HG03442 (cell line): Measurements from ENCODE around the gene AAK1.

Experiments used
- ATAC-seq: cut with Tn5 transposase; IDR thresholded peaks from one replicate; pipeline ENCODE4 v1.9.1; 2021; ENCODE audit warnings: mild to moderate bottlenecking, moderate library complexity; ENCODE audit not compliant: unreplicated experiment

The AAK1 gene

DNA sequence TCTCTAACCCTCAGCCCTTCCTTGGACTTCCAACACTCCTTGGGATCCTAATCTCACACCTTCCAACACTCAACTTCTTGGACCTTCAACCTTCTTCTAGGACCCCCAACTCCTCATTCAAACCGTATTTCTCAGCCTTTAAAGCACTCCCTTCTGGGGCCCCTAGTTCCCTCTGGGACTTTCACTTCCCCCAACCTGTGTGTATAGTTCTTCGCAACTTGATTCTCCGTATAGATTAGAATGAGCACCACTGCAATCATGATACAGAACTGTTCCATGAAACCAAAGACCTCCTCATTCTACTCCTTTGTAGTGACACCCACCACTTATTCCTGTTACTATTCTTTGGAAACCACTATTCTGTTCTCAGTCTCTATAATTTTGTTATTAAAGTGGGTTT is 144.3 kb downstream of the AAK1 start:
- ATAC-seq: no peak

DNA sequence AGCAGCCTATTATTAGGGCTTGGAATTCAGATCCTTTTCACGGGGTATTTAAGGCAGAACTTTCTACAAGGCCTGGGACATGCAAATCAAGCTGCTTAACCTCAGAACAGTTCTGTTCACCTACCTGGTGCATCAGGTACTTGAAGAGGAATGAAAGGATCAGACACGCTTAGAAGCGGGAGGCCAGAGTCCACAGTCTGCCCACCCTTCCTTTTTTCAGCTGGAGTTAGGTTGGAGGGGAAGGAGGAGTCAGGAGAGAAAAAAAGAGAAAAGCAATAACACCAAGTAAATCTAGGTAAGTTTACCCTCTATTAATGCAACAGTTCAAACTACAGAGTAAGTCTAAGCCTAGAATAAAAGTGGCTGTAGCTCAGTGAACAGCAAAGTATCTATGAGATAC is 147.7 kb downstream of the AAK1 start:
- ATAC-seq: no peak

DNA sequence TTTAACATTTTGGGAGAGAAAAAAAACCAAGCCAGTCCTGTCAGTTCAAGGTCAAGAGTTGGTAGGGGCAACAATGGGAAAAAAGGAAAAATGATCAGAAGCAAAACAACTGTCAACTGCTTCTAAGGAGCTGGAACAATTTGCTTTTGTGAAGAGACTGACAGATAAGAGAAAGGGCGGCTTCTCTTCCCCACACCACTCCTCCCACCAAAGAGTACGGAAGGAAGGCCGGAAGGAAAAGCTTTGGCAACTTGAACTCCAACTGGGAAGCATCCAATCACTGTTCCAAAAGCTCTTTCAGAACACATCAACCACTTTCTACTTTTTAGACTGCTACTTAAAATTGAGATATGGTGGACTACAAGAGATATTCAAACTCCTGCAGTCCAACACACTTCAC is 148.5 kb downstream of the AAK1 start:
- no peak for ATAC-seq

DNA sequence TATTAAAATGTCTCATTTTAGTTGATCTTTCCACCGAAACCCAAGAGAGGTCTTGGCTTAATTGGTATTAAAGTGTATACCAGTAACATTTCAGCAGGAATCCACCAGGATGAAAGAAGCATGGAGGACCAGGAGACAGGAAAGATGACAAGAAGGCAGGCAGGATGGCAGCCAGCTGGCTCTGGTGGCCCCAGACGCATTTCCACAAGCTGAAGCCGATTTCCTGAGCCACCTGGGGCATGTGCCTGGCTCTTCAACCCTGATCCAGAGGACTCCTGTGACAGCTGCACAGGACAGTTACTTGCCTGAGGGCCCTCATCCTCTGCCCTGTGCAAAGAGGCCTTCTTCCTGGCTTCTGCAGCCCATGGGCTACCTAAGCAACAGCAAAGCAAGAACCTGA is 149.4 kb downstream of the AAK1 start:
- ATAC-seq: no peak

DNA sequence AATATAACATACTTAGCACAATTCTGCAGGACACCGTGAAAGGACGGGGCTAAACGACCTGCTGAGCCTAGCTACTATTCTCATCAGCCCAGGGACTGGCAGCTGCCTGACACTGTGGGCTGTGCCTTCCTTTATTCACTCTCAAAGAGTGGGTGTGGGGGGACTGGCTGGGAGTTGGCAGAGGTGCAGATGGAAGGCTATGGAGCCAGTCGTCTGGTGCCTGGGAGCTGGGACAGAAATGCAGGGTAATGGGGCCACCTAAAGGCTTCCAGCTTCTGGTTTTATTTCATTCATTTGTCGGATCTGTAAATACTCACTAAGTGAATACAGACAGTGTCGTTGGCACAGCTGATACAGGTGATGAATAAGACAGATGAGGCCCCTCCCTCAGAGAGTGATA is 150.3 kb downstream of the AAK1 start:
- no peak for ATAC-seq

DNA sequence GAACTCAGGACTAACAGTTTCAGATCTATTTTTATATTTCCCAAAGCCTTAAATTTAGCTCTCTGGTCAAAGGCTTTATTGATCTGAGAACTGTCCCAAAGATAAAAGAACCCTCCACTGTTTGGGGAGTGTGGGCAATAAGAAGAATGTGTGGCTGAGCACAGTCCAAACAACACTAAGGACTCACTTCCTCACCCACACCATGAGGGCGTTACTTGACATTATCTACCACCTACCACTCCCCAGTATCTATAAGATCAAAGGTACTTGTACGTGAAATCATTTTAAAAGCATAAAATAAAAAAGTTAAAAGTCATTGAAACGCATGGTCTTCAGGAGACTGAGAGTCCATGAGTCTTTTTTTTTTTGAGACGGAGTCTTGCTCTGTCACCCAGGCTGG is 151.7 kb downstream of the AAK1 start:
- ATAC-seq: no peak

DNA sequence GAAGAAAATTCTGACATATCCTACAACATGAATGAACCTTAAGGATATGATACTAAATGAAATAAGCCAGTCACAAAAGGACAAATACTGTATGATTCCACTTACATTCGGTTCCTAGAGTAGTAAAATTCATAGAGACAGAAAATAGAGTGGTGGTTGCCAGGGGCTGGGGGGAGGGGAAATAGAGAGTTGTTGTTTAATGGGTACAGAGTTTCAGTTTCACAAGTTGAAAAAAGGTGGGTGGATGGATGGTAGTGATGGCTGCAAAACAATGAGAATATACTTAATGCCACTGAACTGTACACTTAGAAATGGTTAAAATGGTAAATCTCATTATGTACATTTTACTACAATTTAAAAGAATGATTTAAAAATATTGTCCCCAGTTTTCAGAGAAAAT is 153.1 kb downstream of the AAK1 start:
- ATAC-seq: no peak

DNA sequence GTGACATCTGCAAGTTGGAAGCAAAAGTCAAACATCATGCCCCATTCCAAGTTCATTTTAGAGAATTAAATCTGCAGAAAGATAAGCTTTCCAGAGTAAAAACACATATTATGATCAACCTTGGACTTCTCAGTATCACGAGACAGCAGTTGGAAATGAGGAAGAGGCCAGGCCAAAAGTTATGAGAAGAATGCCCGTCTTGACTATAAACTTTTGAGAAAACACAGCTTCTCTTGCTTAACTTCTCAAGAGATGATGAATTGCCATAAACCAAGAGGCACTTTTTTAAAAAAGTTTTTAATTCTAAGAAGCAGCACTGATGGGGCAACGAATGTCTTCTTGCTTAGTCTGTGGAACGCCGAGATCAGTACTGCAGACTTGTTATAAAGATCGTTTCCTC is 153.7 kb downstream of the AAK1 start:
- ATAC-seq: no peak

DNA sequence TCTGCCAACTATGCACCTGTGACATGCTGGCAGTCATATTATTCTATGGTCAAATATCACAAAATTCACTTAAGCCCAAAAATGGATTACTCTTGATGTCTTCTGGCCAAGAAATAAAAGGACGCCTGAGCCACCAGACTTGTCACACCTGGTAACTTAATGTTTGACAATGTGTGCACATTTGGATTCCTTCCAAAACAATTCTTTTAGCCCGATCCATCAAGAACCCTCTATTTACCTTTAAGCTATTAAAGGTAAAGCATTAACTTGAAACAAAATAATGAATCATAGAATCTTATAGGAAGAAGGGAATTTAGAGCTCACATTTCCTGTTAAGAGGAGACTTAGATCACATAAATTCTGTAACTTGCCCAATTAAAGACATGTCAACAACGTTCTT is 159.8 kb downstream of the AAK1 start:
- ATAC-seq: no peak

DNA sequence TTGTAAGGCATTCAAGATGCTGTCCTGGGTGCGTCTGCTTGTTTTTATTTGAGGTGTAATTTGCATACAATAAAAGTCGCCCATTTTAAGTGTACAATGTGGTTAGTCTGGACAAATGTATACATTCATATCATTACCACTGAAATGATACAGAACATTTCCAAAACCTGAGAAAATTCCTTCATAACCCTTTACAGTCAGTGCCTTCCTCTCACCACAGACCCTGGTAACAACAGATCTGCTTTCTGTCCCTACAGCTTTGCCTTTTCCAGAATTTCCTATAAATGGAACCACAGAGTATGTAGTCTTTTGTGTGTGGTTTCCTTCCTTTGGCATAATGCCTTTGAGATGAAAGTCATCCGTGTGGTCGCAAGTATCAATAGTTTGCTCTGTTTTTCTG is 160.5 kb downstream of the AAK1 start:
- no peak for ATAC-seq

DNA sequence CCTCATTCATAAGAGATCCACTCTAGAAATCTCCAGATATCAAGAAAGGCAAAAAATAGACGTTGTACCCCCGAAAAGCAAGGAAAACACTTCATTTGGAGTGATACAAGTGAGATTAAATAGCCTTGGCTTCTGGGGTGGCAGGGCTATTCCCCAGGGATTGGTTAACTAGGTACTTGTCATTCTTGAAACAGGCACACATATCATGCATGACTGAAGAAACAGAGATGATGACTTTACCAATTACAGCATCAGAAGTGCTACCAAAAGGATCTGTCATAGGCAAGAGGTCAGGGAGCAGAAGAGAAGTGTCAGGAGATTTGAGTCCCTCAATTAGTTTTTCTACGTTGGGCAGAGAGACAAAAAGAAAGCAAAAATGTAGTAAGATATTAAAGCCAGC is 161.1 kb downstream of the AAK1 start:
- no peak for ATAC-seq

DNA sequence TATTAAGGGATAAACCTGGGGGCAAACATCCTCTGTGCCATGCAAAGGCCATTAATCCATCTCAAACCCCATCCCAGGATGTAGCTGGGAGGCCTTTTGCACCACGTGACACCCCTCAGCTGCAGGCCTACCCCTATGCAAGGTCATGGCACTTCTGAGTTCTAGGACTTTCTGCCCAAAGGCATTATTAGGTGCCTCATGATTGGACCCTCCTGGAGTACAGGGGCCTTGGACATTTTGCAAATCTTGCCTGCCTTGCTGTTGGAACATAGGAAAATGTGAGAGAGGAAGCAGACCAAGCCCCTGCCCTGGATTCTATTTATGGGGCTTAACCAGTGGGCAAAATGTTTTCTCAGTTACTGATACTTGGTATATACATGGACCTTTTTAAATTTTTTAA is 162.1 kb downstream of the AAK1 start:
- ATAC-seq: no peak

DNA sequence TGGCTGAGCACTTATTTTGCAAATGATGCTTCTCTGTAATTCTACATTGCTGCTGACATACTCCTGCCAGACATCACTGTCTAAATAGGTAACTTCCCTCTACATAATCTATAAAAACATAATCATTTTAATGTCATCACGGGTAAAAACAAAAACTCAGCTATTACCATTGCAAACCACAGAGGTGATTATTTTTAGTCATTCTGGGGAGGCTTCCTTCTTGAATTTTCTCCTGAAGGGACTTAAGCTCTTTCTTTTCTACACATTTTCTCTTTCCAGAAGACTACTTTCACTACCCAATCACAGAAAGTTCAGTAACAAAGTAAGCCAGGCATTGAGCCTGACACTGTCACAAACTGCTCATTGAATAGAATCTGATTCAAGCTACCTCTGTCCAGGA is 165.9 kb downstream of the AAK1 start:
- no peak for ATAC-seq

DNA sequence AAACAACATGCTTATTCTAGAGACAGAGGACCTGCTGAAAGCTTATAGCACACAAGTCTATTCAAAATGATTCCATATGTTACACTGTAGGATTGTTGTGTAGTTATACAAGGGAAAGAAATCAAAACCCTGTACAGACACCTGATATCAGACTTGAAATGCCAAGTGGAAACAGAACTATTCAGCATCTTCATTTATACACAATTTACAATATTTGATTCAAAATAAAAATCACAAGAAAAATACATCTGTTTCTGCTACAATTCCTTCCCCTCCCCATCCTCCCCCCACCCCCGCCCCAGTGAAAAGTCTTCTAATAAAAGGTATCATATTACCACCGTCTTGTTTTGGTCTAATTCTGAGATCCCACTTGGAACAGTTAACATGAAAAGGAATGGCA is 168.9 kb downstream of the AAK1 start:
- no peak for ATAC-seq

DNA sequence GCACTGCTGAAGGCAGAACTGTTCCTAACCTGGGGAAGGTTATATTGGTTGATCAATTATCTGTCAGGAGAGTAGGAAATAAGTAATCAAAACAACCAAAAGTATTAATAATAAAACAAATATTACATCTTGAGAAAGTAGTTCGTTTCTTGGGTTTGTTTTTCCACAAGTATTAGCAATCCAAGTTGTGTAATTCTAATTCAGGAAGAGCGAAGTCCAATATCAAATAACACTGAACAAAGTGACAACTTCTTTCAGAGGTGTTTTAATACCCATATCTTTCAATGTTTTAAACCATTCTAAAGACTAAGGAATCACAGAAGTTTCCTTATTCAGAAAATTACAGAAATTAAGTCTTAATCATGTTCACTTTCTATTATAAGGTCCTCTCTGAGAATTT is 171.7 kb downstream of the AAK1 start:
- ATAC-seq: no peak

DNA sequence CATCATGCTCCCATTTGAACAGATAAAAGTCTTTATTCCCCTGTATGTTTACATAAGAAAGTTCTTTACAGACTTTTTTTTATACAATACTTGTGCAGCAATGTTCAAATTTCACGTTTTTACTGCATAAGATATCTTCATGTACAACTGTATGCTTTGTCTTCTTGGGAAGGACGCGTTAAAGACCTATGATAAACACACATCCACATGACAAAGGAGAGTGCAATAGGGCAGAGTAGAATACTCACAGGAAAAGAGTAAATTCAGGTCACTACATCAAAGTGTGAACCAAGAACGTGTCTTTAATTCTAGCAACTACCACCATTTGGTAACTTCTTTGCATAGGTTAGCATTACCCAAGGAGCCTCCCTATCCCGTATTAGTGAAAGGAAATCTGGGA is 172.6 kb downstream of the AAK1 start:
- no peak for ATAC-seq

DNA sequence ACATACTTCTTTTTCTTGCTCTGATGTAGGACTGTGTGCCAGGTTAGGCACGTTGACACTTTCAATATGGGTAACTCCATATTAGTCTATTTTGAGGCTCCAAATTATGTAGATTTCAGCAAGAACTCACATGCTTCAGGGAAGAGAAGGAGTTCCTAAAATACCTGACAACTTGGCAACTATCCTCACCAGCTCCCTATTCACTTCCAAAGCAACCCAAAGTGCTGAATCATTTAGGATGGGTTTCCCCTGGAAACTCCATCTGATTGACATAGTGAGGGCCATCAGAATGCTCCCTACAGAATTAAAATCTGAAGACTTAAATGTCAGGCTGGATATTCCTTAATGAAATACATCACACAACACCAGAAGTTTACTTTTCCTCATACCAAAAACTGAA is 173.8 kb downstream of the AAK1 start:
- ATAC-seq: no peak

DNA sequence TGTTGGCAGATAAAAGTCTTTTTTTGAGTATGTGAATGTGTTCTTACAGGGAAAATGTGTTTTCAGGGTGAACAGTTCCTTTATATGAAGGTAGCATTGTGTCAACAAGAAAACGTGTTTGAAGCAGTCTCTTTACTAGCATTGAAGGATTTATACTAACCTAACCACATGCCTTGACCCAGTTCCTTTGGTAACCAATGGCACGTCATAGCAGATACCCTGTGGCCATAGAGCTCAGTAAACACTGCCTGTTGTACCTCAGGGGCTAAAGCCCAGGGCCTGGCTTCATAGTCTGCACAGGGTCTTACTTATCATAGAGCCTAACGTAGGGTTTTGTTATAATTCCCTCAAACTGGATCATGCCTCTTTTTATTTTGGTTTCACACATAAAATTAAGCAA is 174.2 kb downstream of the AAK1 start:
- ATAC-seq: no peak

DNA sequence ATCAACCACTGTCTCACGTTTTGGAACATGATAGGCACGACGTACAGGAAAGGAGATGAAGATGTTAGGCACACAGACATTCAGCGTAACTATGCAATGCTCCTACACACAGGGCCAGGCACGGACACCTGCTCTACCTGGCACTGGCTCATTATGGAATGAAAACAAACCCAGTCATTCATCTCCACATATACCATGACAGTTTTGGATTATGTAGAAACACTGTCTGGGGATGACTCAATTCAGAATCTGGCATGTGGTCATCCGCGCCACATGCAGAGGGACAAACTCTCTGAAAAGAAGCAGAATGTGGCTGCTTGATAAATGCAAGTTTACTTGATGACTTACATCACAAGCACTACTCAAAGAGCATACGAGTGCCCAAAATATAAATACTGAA is 176.8 kb downstream of the AAK1 start:
- no peak for ATAC-seq

DNA sequence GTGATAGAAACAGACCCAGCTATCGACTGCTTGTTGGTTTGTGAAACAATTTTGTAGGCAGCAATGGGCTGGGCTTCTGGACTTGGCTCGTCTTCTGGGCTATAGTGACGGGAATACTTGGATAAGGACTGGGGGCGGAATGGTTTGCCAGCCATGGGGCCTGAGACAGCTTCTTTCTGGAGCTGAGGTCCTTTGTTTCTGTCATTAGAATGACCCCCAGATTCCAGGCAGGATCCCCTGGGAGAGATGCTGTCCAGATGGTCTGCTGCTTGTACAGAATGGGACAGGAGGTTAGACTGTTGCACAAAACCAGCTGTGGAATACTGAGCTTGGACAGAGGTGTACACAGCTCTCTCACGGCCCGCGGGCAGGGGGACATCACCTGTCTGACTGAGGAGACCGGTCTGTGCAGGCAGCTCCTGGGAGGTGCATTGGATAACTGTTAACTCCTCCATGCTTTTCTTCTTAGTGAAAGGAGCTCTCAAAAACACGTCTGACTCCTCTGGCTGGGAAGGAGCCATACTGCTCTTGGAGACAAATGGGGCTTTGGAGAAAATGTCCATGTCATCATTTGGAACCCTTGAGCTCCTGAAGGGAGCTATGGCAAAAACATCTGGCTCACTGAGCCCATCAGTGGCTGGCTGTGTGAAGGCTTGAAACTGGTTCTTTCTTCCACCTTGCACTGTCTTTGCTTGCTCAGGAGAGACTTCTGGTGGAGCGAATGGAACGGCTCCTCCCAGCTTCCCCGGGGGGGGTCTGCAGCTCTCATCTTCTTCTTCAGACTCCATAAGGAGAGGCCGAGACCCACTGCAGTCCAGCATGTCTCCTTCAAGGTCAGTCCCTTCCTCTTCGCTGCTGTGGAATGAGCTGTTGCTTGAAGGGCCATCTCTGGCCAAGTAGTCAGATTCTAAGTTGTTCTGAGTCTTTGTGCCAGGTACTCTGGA is 177.8 kb downstream of the AAK1 start:
- ATAC-seq: no peak

DNA sequence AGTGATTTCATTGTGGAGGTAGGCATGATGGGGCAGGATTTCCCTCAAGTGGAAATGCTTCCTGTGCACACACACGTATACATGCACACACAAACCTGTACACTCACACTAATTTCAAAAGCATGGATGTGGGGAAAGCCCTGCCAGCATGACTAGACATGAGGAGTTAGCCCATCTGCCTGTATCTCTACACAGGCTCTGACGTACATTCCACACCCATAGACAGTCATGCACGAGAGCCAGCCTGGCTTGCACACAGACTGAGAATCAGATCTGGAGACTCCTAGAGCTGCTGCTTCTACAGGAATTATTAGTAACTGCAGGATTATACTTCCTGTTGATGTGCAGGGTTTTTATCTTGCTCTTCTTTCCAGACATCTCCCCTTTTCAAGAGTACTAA is 179.0 kb downstream of the AAK1 start:
- ATAC-seq: no peak

DNA sequence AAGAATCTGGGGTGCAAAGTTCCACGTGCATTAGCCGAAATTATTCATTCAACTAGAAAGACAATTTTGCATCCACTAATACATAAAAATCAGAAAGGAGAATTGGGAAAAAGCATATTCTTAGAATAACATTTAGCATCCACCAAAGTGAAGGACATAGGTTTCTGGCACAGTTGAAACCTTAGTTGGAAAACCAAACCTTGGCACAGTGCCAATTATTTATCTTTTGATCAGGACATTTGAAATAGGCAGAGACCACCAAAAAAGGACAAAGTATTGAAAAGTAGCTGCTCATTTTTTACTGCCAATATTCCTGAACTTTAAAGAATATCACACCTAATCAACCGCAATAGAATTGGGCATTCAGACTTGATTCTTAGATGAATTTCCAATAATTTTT is 180.8 kb downstream of the AAK1 start:
- no peak for ATAC-seq

DNA sequence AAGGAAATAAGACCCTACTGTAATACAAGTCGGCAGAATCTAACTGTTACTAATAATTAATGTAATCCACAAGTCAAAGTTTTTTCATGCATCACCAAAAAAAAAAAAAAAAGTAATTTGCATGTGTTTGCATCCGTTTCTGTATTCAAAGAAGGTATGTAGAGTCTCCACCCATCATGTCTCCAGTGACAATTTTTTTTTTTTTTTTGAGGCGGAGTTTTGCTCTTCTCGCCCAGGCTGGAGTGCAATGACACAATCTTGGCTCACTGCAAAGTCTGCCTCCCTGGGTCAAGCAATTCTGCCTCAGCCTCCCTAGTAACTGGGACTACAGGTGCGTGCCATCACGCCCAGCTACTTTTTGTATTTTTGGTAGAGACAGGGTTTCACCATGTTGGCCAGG is 182.1 kb downstream of the AAK1 start:
- no peak for ATAC-seq
